Left renal pelvis (tissue), 4 donors: ENCODE results near the gene NUTM2G. TPM values are rescaled to one million over a fixed set of nuclear protein-coding genes. Genes with fewer than 3 reads are reported as not detected.
"Not testable (repeated sequence)": the region's sequence is repeated elsewhere in the genome, so short reads cannot be mapped to it uniquely, and the experiment has no call there.

ENCODE experiments used
- DNase-seq, 4 donors: peaks; one replicate each; pipeline ENCODE4 v3.0.0-alpha.2; 2013; ENCODE audit warnings: low read depth in 4 of 4, low spot score in 3 of 4
- polyA plus RNA-seq, 4 donors: library from polyadenylated mRNA; unstranded; fragments of 120-200 nt; gene quantifications; one replicate each; pipeline ENCODE4 v1.2.1, GENCODE V29; 2013; ENCODE audit not compliant: insufficient read length in 4 of 4

The NUTM2G gene
- polyA plus RNA-seq, 4 donors: 0.37 to 0.95 (median 0.60) TPM

DNA sequence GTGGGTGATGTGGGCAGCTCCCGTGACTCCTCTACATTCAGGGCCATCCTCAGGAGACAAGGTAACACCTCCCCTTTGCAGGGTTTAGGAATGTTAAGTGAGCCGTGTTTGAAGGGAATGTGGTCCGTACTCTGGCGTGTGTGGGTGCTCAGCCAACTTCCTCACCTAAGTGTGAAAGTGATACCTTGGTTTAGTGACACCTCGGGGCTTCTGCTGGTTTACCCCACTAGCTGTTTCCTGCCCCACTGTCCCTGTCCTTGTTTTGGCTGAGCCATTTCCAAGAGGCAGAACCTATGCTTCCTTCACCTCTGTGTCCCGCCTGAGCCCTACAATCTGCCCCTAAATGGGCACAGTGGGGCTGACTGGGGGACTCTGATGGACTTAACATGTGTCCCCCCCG is 12.3 kb downstream of the NUTM2G start:
- DNase-seq: not testable (repeated sequence)

DNA sequence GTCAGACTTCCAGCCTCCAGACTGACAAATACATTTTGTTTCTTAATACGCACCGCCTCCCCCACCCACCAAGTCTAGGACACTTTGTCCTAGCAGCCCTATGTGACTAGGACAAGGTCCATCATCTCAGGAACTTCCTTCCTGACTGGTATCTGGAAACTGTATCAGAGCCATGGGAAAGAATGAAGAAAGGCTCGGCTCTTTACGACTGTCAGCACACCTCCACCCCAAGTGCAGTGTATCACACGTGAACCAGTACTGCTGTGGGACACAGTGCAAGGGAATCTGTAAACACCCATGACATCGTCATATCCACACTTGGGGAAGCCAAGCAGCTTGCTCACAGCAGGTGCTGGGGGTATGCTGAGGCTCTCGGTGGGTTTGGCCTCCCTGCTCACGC is 13.0 kb downstream of the NUTM2G start:
- DNase-seq: not testable (repeated sequence)

- not testable (repeated sequence) for DNase-seq
Observed at GRCh38 chr9:96942181-96942580, 13.5 kb downstream of the NUTM2G start.

- DNase-seq: not testable (repeated sequence)
Observed at GRCh38 chr9:96949346-96949745, 20.7 kb downstream of the NUTM2G start.

DNA sequence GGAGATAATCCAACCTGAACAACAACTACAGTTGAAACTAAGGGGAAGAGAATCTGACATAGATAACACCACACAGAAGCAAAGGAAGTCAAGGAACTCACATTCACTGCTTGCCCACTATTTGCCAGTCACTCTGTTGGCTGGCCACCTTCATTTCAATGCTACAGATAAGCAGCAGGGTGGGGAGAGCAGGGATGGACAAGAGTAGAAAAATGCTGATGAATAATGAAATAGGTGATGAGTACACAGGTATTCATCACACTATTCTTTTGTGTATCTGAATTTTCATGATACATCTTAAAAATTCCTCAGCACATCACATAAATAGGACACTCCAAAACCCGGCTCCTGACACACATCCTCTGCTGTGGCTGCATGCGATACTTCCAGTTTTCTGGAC is 21.9 kb downstream of the NUTM2G start:
- not testable (repeated sequence) for DNase-seq

- DNase-seq: not testable (repeated sequence)
Observed at GRCh38 chr9:96967591-96967990, 38.9 kb downstream of the NUTM2G start.

DNA sequence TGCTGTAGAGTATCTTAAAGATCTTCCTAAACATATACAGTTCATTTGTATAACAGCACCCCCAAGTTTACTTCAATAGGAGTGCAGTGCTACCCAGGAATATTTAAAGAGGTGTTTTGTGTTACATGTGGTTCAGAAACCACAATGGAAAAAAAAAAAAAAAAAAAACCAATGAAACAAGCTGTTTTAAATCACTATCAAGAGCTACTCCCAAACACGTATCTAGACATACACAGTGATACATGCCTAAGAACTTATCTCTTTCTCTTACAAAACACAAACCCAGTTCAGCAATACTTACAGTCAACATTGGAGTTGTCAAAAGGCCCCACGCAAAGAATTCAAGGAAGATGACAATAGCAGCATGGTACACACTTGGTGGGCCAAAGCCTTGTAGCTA is 43.9 kb downstream of the NUTM2G start:
- DNase-seq: not testable (repeated sequence)

- DNase-seq: not testable (repeated sequence)
Observed at GRCh38 chr9:96974037-96974436, 45.4 kb downstream of the NUTM2G start.

- DNase-seq: not testable (repeated sequence)
Observed at GRCh38 chr9:96983496-96984122, 55.0 kb downstream of the NUTM2G start.

DNA sequence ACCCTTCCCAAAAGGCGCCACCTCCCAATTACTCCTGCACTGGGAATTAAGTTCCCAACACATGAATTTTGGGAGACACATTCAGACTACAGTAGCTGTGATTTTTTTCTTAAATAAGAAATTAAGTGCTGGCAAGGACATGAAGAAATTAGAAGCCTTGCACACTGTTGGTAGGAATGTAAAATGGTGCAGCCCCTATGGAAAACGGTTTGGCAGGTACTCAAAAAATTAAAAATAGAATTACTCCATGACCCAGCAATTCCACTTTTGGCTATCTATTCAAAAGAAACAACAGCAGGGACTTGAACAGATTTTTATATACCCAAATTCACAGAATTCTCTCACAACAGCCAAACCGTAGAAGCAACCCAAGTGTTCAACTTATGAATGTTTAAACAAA is 55.5 kb downstream of the NUTM2G start:
- not testable (repeated sequence) for DNase-seq

- DNase-seq: not testable (repeated sequence)
Observed at GRCh38 chr9:96984887-96985286, 56.2 kb downstream of the NUTM2G start.

Other genes starting within 250 kb of the NUTM2G start
- 10 to 100 TPM; 16.7 to 22.6 (median 20.2) TPM for gene ZNF510, start 150.8 kb upstream of the NUTM2G start, polyA plus RNA-seq
- gene ZNF782, start 74.3 kb upstream of the NUTM2G start, polyA plus RNA-seq: 1 to 10 TPM; 6.2 to 8.3 (median 7.7) TPM
- gene CTSV, start 110.3 kb downstream of the NUTM2G start, polyA plus RNA-seq: 10 to 100 TPM in 3 of 4 donors, 1 to 10 TPM in 1; 1.9 to 36.3 (median 21.9) TPM